Parathyroid adenoma (tissue), 2 donors: ENCODE measurements around the gene SEC24A.
"Not testable (repeated sequence)": the region's sequence is repeated elsewhere in the genome, so short reads cannot be mapped to it uniquely, and the experiment has no call there.

Experiments
- H2AFZ ChIP-seq: fragments of 300-600 bp; sonication (generic); one replicate; pipeline ENCODE4 v1.7.0; 2017; ENCODE audit warnings: antibody characterized with exemption, mild to moderate bottlenecking
- H3K27ac ChIP-seq: fragments of 300-600 bp; sonication (generic); one replicate; pipeline ENCODE4 v1.7.0; 2017
- H3K27me3 ChIP-seq: fragments of 300-600 bp; sonication (generic); one replicate; pipeline ENCODE4 v1.7.0; 2017; ENCODE audit warnings: low read length; ENCODE audit not compliant: control insufficient read depth, insufficient read depth
- H3K36me3 ChIP-seq: fragments of 300-600 bp; sonication (generic); one replicate; pipeline ENCODE4 v1.7.0; 2017; ENCODE audit warnings: low read length; ENCODE audit not compliant: control insufficient read depth, insufficient read depth
- H3K4me1 ChIP-seq: fragments of 300-600 bp; sonication (generic); one replicate; pipeline ENCODE4 v1.7.0; 2017; ENCODE audit warnings: control low read depth
- H3K4me2 ChIP-seq: fragments of 300-600 bp; sonication (generic); one replicate; pipeline ENCODE4 v1.7.0; 2017; ENCODE audit warnings: low read length
- H3K4me3 ChIP-seq: fragments of 300-600 bp; sonication (generic); one replicate; pipeline ENCODE4 v1.7.0; 2017; ENCODE audit warnings: low read depth, low read length
- H3K79me2 ChIP-seq: fragments of 300-600 bp; sonication (generic); one replicate; pipeline ENCODE4 v1.7.0; 2017; ENCODE audit warnings: control low read depth
- H3K9ac ChIP-seq: fragments of 300-600 bp; sonication (generic); one replicate; pipeline ENCODE4 v1.7.0; 2017; ENCODE audit warnings: mild to moderate bottlenecking
- H3K9me3 ChIP-seq: fragments of 300-600 bp; sonication (generic); one replicate; pipeline ENCODE4 v1.7.0; 2017; ENCODE audit warnings: low read length; ENCODE audit not compliant: control insufficient read depth
- TF ChIP-seq, protein P1 (sequence below): fragments of 300-600 bp; sonication (generic); IDR thresholded peaks from one replicate; pipeline ENCODE4 v1.7.0; 2017; ENCODE audit warnings: antibody characterized with exemption, mild to moderate bottlenecking
- donor health status: primary hyperparathyroidism.

Gene SEC24A

GRCh38 chr5:134614450-134615085, 34.0 kb upstream of the SEC24A start:
- Histone ChIP-seq H3K27me3 (no peaks in the 10 kb centered on the region), H2AFZ (no peak overlapping the region), H3K4me3 (no peak overlapping the region), H3K79me2 (peaks cover 3% of the 10 kb centered on the region), H3K9me3 (no peaks in the 10 kb centered on the region), H3K4me2 (no peak overlapping the region), H3K4me1 (no peaks in the 10 kb centered on the region), H3K27ac (no peak overlapping the region), H3K9ac (no peak overlapping the region), H3K36me3 (no peaks in the 10 kb centered on the region)
- TF ChIP-seq, protein P1, sequence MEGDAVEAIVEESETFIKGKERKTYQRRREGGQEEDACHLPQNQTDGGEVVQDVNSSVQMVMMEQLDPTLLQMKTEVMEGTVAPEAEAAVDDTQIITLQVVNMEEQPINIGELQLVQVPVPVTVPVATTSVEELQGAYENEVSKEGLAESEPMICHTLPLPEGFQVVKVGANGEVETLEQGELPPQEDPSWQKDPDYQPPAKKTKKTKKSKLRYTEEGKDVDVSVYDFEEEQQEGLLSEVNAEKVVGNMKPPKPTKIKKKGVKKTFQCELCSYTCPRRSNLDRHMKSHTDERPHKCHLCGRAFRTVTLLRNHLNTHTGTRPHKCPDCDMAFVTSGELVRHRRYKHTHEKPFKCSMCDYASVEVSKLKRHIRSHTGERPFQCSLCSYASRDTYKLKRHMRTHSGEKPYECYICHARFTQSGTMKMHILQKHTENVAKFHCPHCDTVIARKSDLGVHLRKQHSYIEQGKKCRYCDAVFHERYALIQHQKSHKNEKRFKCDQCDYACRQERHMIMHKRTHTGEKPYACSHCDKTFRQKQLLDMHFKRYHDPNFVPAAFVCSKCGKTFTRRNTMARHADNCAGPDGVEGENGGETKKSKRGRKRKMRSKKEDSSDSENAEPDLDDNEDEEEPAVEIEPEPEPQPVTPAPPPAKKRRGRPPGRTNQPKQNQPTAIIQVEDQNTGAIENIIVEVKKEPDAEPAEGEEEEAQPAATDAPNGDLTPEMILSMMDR = no peak

DNA sequence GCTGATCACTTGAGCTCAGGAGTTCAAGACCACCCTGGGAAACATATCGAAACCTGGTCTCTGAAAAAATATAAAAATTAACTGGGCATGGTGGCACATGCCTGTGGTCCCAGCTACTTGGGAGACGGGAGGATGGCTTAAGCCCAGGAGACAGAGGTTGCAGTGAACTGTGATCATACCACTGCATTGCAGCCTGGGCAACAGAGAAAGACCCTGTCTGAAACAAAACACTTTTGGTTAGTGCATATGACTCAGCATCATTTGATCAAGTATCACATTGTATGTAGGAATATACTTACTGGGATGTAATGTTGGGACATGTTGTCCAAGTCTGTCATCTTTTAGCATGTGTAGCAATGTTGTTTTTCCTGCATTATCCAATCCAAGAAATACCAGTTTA, 28.0 kb upstream of the SEC24A start:
- no peaks in the 10 kb centered on the region for H3K36me3 ChIP-seq
- TF ChIP-seq, protein P1 = no peak
- peaks cover 3% of the 10 kb centered on the region for H3K4me1 ChIP-seq
- no peaks in the 10 kb centered on the region for H3K9me3 ChIP-seq
- no peak overlapping the region for H3K4me3 ChIP-seq
- H3K4me2 ChIP-seq = no peak overlapping the region
- no peaks in the 10 kb centered on the region for H3K27me3 ChIP-seq
- H3K79me2 ChIP-seq = peaks cover 35% of the 10 kb centered on the region
- no peak overlapping the region for H2AFZ ChIP-seq
- H3K9ac ChIP-seq = no peak overlapping the region
- no peak overlapping the region for H3K27ac ChIP-seq

GRCh38 chr5:134625559-134625958, 23.0 kb upstream of the SEC24A start:
- Histone ChIP-seq H3K4me3 (no peak overlapping the region), H3K4me1 (peaks cover 6% of the 10 kb centered on the region), H3K79me2 (peaks cover 41% of the 10 kb centered on the region), H2AFZ (no peak overlapping the region), H3K27me3 (no peaks in the 10 kb centered on the region), H3K9ac (no peak overlapping the region), H3K36me3 (no peaks in the 10 kb centered on the region), H3K27ac (peak overlapping the region; percentile 86), H3K4me2 (no peak overlapping the region), H3K9me3 (no peaks in the 10 kb centered on the region)
- TF ChIP-seq, protein P1 = no peak

DNA sequence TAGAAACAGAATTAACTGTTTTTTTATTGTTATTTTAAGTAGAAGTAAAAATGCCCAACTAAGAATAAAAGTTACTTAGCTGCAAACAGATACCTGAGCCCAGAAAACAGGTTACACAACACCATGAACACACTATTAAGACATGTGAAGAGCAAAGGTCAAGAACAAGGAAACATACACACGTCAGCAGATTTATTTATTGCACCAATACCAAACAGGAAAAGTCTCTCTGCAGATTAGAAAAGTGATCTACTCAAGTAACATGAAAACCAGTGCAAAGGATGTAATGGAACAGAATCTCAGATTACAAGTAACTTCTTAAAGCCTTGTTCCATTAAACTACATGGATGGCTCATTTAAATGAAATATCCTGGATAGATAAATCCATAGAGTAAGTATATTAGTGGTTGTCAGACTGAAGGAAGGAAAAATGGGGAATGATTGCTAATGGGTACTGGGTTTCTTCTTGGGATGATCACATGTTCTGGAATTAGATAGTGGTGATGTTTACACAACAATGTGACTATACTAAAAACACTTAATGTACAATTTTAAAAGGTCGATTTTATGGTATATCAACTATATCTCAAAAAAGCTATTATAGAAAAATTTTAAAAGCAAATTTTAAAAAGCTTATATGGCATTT, 22.1 kb upstream of the SEC24A start:
- H3K79me2 ChIP-seq = peaks cover 38% of the 10 kb centered on the region
- H2AFZ ChIP-seq = no peak overlapping the region
- no peaks in the 10 kb centered on the region for H3K9me3 ChIP-seq
- peak overlapping the region; percentile 64 for H3K4me2 ChIP-seq
- no peak overlapping the region for H3K9ac ChIP-seq
- TF ChIP-seq, protein P1 = no peak
- H3K4me1 ChIP-seq = peaks cover 6% of the 10 kb centered on the region
- peak overlapping the region; percentile 14 for H3K4me3 ChIP-seq
- H3K27ac ChIP-seq = peak overlapping the region; percentile 86
- H3K27me3 ChIP-seq = no peaks in the 10 kb centered on the region
- no peaks in the 10 kb centered on the region for H3K36me3 ChIP-seq

DNA sequence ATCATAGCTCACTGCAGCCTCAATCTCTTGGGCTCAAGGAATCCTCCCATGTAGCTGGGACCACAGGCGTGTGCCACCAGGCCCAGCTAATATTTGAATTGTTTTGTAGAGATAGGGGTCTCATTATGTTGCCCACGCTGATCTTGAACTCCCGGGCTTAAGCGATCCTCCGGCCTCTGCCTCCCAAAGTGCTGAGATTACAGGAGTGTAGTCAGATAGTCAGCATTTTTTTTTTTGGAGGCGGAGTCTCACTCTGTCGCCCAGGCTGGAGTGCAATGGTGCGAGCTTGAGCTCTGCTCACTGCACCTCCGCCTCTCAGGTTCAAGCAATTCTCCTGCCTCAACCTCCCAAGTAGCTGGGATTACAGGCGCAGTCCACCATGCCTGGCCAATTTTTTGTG, 14.4 kb upstream of the SEC24A start:
- TF ChIP-seq, protein P1 = no peak
- Histone ChIP-seq H3K79me2 (peaks cover 24% of the 10 kb centered on the region), H3K4me2 (no peak overlapping the region), H3K36me3 (no peaks in the 10 kb centered on the region), H3K4me1 (no peaks in the 10 kb centered on the region), H3K27ac (no peak overlapping the region), H3K9me3 (no peaks in the 10 kb centered on the region), H3K4me3 (no peak overlapping the region), H3K27me3 (no peaks in the 10 kb centered on the region), H2AFZ (no peak overlapping the region), H3K9ac (no peak overlapping the region)

DNA sequence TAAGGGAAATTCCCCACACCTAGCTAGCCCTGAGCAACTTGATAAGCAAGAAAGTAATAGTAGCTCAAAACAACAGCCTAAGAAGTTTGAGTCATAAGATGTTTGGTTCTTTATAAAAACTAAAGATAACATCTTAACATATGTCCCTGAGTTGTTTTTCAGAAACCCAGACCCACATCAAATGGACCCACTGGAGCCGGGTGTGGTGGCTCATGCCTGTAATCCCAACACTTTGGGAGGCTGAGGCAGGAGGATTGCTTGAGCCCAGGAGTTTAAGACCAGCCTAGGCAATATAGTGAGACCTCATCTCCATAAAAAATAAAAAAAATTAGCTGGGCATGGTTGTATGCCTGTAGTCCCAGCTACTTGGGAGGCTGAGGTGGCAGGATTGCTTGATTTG, 13.2 kb upstream of the SEC24A start:
- H2AFZ ChIP-seq, H3K4me3 ChIP-seq, H3K27me3 ChIP-seq, H3K36me3 ChIP-seq, H3K9me3 ChIP-seq, H3K4me2 ChIP-seq, H3K27ac ChIP-seq, H3K4me1 ChIP-seq, H3K9ac ChIP-seq: not testable (repeated sequence)
- H3K79me2 ChIP-seq = peaks cover 14% of the 10 kb centered on the region
